Right lobe of liver (tissue), 4 donors: Measurements from ENCODE around the gene MSH3.

ENCODE experiments used
- POLR2A ChIP-seq: fragments of 450-650 bp; IDR thresholded peaks from one replicate; pipeline ENCODE4 v1.6.1; 2017; ENCODE audit warnings: antibody characterized with exemption, mild to moderate bottlenecking
- TF ChIP-seq, protein P1 (sequence below), 4 donors: fragments of 200-600 bp in 3 of 4; fragments of 450-650 bp in 1 of 4; IDR thresholded peaks; one replicate each; pipeline versions ENCODE4 v1.5.1 to v1.8.0; 2016 to 2022; ENCODE audit warnings: antibody characterized with exemption in 4 of 4, mild to moderate bottlenecking in 2 of 4
- donor health status: DM: no; HTN: no; CAD: no.
- donor health status: DM: no; HTN: no; CAD: no.
- donor health status: DM: no; HTN: yes; CAD: no.

DNA sequence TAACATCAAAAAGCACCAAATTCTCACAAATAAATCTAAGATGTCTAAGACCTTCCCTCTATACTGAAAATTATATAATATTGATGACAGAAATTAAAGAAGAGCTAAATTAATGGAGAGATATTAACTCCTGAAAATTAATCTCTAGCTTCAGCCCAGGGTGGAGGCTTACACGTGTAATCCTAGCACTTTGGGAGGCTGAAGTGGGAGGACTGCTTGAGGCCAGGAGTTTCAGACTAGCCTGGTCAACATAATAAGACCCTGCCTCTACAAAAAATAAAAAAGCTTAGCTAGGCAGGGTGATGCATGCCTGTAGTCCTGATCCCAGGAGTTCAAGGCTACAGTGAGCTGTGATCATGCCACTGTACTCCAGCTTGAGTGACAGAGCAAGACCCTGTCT lies 44.8 kb upstream of the MSH3 start:
- no peak for TF ChIP-seq POLR2A
- TF ChIP-seq, protein P1, sequence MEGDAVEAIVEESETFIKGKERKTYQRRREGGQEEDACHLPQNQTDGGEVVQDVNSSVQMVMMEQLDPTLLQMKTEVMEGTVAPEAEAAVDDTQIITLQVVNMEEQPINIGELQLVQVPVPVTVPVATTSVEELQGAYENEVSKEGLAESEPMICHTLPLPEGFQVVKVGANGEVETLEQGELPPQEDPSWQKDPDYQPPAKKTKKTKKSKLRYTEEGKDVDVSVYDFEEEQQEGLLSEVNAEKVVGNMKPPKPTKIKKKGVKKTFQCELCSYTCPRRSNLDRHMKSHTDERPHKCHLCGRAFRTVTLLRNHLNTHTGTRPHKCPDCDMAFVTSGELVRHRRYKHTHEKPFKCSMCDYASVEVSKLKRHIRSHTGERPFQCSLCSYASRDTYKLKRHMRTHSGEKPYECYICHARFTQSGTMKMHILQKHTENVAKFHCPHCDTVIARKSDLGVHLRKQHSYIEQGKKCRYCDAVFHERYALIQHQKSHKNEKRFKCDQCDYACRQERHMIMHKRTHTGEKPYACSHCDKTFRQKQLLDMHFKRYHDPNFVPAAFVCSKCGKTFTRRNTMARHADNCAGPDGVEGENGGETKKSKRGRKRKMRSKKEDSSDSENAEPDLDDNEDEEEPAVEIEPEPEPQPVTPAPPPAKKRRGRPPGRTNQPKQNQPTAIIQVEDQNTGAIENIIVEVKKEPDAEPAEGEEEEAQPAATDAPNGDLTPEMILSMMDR (IDR thresholded peaks at IDR 0.05) = no peak
